Measurements from ENCODE around the gene SLC25A33. TPM values are rescaled to one million over a fixed set of nuclear protein-coding genes. Genes with fewer than 3 reads are reported as not detected.
"Not testable (repeated sequence)": the region's sequence is repeated elsewhere in the genome, so short reads cannot be mapped to it uniquely, and the experiment has no call there.

SLC25A33 gene
- total and polyA plus RNA-seq, 2 donors from 2014 or later, result 3.8 to 11.3 TPM

GRCh38 chr1:9618909-9619679 is 79.8 kb downstream of the SLC25A33 start:
- H3K36me3 ChIP-seq (ENCODE audit: control insufficient read depth in 2 of 3, insufficient read depth in 3 of 3, low read length in 3 of 3), result no peaks in the 10 kb centered on the region
- DNase-seq (peak in 3 of 5 donors; percentile 14 to 56 (median 28)), FAIRE-seq (no peak)
- H3K9me3 ChIP-seq (ENCODE audit: control insufficient read depth in 2 of 3, insufficient read depth in 1 of 3, low read length in 3 of 3), result no peaks in the 10 kb centered on the region
- H3K27me3 ChIP-seq (ENCODE audit: control insufficient read depth, insufficient read depth, low read length), result no peaks in the 10 kb centered on the region
- H3K4me1 ChIP-seq (ENCODE audit: control insufficient read depth in 2 of 3, insufficient read depth in 2 of 3, low read depth in 1 of 3, low read length in 3 of 3), result no peaks in the 10 kb centered on the region
- no peak overlapping the region for H3K27ac ChIP-seq (ENCODE audit: low read depth in 2 of 2, low read length in 2 of 2)
- no peak overlapping the region for H3K4me3 ChIP-seq (ENCODE audit: low read length in 3 of 3)
- H3K9ac ChIP-seq (ENCODE audit: low read length in 3 of 3), result no peak overlapping the region
- TF ChIP-seq CTCF (IDR thresholded peaks at IDR 0.05; ENCODE audit: borderline replicate concordance, extremely low read depth, insufficient read depth), result no peak
- intact Hi-C loops (cut with DNase I), result no loop called here

DNA sequence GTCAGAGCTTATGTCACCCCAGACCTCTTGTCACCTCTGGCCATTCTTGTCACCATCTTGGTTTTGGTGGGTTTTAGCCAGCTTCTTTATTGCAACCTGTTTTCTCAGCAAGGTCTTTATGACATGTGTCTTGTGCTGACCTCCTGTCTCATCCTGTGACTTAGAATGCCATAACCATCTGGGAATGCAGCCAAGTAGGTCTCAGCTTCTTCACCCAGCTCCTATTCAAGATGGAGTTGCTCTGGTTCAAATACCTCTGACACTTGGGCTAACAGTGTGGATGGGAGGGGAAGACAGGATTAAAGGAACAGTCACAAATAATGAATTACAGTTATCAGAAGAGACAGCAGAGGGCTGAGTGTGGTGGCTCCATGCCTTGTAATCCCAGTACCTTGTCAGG is 81.8 kb downstream of the SLC25A33 start:
- no peak for TF ChIP-seq CTCF (IDR thresholded peaks at IDR 0.05; ENCODE audit: borderline replicate concordance, extremely low read depth, insufficient read depth)

DNA sequence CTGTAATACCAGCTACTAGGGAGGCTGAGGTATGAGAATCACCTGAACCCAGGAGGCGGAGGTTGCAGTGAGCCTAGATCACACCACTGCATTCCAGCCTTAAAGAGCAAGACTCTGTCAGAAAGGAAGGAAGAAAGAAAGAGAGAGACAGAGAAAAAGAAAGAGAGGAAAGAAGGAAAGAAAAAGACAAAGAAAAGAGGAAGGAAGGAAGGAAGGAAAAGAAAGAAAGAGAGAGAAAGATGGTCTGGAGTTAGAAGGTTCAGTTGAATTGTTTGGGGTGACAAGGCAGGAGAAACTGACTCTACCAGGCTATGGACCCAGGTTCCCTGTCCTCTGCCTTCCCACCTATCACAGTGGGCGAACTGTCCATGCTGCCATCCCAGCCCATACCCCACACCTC is 84.8 kb downstream of the SLC25A33 start:
- Histone ChIP-seq H3K27me3 (ENCODE audit: control insufficient read depth, insufficient read depth, low read length) (no peaks in the 10 kb centered on the region), H3K4me3 (ENCODE audit: low read length in 3 of 3) (no peak overlapping the region), H3K9me3 (ENCODE audit: control insufficient read depth in 2 of 3, insufficient read depth in 1 of 3, low read length in 3 of 3) (no peaks in the 10 kb centered on the region), H3K9ac (ENCODE audit: low read length in 3 of 3) (no peak overlapping the region), H3K27ac (ENCODE audit: low read depth in 2 of 2, low read length in 2 of 2) (no peak overlapping the region), H3K36me3 (ENCODE audit: control insufficient read depth in 2 of 3, insufficient read depth in 3 of 3, low read length in 3 of 3) (no peaks in the 10 kb centered on the region), H3K4me1 (ENCODE audit: control insufficient read depth in 2 of 3, insufficient read depth in 2 of 3, low read depth in 1 of 3, low read length in 3 of 3) (peaks cover 0 to 3% (median 0%) of the 10 kb centered on the region in 3 donors)
- DNase-seq (no peak), FAIRE-seq (no peak)
- intact Hi-C loops (cut with DNase I), result no loop called here
- no peak for TF ChIP-seq CTCF (IDR thresholded peaks at IDR 0.05; ENCODE audit: borderline replicate concordance, extremely low read depth, insufficient read depth)

More for the DNA sequence above, 81.8 kb downstream of the SLC25A33 start:
- DNase-seq (no peak), FAIRE-seq (no peak)
- Histone ChIP-seq H3K4me3 (ENCODE audit: low read length in 3 of 3) (no peak overlapping the region), H3K27ac (ENCODE audit: low read depth in 2 of 2, low read length in 2 of 2) (no peak overlapping the region), H3K9me3 (ENCODE audit: control insufficient read depth in 2 of 3, insufficient read depth in 1 of 3, low read length in 3 of 3) (no peaks in the 10 kb centered on the region), H3K27me3 (ENCODE audit: control insufficient read depth, insufficient read depth, low read length) (no peaks in the 10 kb centered on the region), H3K36me3 (ENCODE audit: control insufficient read depth in 2 of 3, insufficient read depth in 3 of 3, low read length in 3 of 3) (no peaks in the 10 kb centered on the region), H3K9ac (ENCODE audit: low read length in 3 of 3) (no peak overlapping the region), H3K4me1 (ENCODE audit: control insufficient read depth in 2 of 3, insufficient read depth in 2 of 3, low read depth in 1 of 3, low read length in 3 of 3) (no peaks in the 10 kb centered on the region)
- intact Hi-C loops (cut with DNase I), result no loop called here

- intact Hi-C loops (cut with DNase I); H3K9me3 ChIP-seq (ENCODE audit: control insufficient read depth in 2 of 3, insufficient read depth in 1 of 3, low read length in 3 of 3); FAIRE-seq: not testable (repeated sequence)
These were observed 85.8 kb downstream of the SLC25A33 start for GRCh38 chr1:9625030-9625429.

More at GRCh38 chr1:9625030-9625429, 85.8 kb downstream of the SLC25A33 start:
- not testable (repeated sequence) for H3K27me3 ChIP-seq (ENCODE audit: control insufficient read depth, insufficient read depth, low read length); H3K9ac ChIP-seq (ENCODE audit: low read length in 3 of 3); H3K27ac ChIP-seq (ENCODE audit: low read depth in 2 of 2, low read length in 2 of 2); H3K36me3 ChIP-seq (ENCODE audit: control insufficient read depth in 2 of 3, insufficient read depth in 3 of 3, low read length in 3 of 3); H3K4me3 ChIP-seq (ENCODE audit: low read length in 3 of 3); H3K4me1 ChIP-seq (ENCODE audit: control insufficient read depth in 2 of 3, insufficient read depth in 2 of 3, low read depth in 1 of 3, low read length in 3 of 3); DNase-seq

Measured in kidney (tissue), 14 donors.